Nephron progenitor cell (in vitro differentiated cells): ENCODE data around the gene FADS1.

Source experiments
- DNase-seq: peaks from one replicate; pipeline ENCODE4 v3.0.0; 2021
- H3K27ac Mint-ChIP-seq: 2 replicates; pipeline ENCODE4 v1.8.0; 2021; ENCODE audit warnings: mild to moderate bottlenecking, moderate library complexity, mixed read lengths
- H3K27me3 Mint-ChIP-seq: 2 replicates; pipeline ENCODE4 v1.8.0; 2021; ENCODE audit warnings: mild to moderate bottlenecking, low read depth, mixed read lengths; ENCODE audit not compliant: poor library complexity
- H3K36me3 Mint-ChIP-seq: 2 replicates; pipeline ENCODE4 v1.8.0; 2021; ENCODE audit warnings: low read depth, mixed read lengths
- H3K4me1 Mint-ChIP-seq: 2 replicates; pipeline ENCODE4 v1.8.0; 2021; ENCODE audit warnings: mixed read lengths
- H3K4me3 Mint-ChIP-seq: 2 replicates; pipeline ENCODE4 v1.8.0; 2021; ENCODE audit warnings: mild to moderate bottlenecking, moderate library complexity, mixed read lengths
- H3K9me3 Mint-ChIP-seq: 2 replicates; pipeline ENCODE4 v1.8.0; 2021; ENCODE audit warnings: mild to moderate bottlenecking, moderate library complexity, mixed read lengths
- TF ChIP-seq, protein P1 (sequence below): fragments of 200-600 bp; sonication (generic); IDR thresholded peaks from 2 replicates; pipeline ENCODE4 v1.5.0; 2021; ENCODE audit warnings: antibody characterized with exemption

FADS1 gene

GRCh38 chr11:61861634-61862033, 44.8 kb upstream of the FADS1 start:
- H3K36me3 Mint-ChIP-seq, result peaks cover 57% of the 10 kb centered on the region
- TF ChIP-seq, protein P1, sequence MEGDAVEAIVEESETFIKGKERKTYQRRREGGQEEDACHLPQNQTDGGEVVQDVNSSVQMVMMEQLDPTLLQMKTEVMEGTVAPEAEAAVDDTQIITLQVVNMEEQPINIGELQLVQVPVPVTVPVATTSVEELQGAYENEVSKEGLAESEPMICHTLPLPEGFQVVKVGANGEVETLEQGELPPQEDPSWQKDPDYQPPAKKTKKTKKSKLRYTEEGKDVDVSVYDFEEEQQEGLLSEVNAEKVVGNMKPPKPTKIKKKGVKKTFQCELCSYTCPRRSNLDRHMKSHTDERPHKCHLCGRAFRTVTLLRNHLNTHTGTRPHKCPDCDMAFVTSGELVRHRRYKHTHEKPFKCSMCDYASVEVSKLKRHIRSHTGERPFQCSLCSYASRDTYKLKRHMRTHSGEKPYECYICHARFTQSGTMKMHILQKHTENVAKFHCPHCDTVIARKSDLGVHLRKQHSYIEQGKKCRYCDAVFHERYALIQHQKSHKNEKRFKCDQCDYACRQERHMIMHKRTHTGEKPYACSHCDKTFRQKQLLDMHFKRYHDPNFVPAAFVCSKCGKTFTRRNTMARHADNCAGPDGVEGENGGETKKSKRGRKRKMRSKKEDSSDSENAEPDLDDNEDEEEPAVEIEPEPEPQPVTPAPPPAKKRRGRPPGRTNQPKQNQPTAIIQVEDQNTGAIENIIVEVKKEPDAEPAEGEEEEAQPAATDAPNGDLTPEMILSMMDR, result no peak
- H3K4me1 Mint-ChIP-seq, result peaks cover 4% of the 10 kb centered on the region
- peak overlapping the region; percentile 36 for H3K27ac Mint-ChIP-seq
- H3K9me3 Mint-ChIP-seq, result no peaks in the 10 kb centered on the region
- no peak overlapping the region for H3K4me3 Mint-ChIP-seq
- no peak for DNase-seq
- no peaks in the 10 kb centered on the region for H3K27me3 Mint-ChIP-seq

DNA sequence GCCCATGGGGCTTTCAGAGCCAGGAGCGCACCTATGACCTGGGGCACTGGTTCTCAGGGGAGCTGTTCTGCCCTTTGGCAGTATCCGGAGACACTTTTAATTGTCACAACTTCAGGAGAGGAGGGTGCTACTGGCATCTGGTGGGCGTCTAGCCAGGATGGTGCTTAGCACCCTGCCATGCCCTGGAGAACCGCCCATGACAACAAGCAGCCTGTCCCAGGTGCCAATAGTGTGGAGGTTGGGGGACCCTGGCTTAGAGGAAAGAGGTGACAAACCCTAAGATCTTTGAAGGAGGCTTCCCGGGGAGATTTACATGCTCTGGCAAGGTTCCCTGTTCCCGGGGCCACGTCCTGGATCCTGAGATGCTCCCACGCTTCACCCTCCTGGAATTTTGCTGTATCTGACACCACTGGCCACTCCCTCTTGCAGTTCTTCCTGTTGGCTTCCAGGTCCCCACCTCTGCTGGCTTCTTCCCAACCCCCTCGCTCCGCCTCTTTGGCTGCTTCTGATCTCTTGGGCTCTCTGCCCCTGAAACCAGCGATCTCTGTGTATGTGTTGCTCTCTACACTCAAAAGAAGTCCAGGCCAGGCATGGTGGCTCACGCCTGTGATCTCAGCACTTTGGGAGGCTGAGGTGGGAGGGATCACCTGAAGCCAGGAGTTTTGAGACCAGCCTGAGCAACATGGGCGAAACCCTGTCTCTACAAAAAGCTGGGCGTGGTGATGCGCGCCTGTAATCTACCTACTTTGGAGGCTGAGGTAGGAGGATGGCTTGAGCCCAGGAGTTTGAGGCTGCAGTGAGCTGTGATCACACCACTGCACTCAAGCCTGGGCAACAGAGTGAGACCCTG, 43.5 kb upstream of the FADS1 start:
- Mint-ChIP-seq H3K4me1 (no peaks in the 10 kb centered on the region), H3K9me3 (no peaks in the 10 kb centered on the region), H3K36me3 (peaks cover 55% of the 10 kb centered on the region), H3K27ac (peak overlapping the region; percentile 32), H3K4me3 (no peak overlapping the region), H3K27me3 (no peaks in the 10 kb centered on the region)
- TF ChIP-seq, protein P1, result no peak
- DNase-seq, result no peak

DNA sequence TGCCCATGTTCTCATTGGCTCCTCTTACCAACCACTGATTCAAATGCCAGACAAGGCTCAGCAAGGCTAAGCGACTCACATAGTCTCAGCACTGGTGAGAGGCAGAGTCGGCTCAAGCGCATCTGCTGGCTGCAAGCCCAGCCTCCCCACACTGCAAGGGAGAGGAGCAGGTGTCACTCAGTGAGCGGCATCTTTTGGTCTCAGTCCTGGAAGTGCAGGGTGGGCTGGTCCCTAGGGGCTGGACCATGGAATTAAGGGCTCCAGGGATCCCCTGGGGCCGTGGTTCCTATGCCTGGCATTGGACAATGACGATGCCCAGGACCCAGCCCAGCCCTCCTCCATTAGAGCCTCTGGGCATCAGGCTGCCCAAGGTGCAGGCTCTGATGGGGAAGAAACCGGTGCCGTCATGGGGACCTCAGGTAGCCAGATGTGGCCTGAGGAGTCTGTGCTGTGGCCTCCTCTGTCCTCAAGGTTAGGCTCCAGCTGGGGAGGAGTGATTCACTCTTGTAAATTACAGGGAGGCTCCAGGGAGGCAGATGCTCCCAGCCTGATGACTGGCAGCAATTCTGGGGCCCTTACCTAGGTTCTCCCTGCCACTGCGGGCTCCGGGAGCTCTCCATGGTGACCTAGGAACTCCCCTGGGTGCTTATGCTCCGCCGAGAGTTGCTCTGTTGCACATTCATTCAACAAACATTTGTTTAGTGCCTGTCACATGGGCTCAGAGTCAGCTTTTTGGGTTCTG, 39.3 kb upstream of the FADS1 start:
- Mint-ChIP-seq H3K4me3 (no peak overlapping the region), H3K27me3 (no peaks in the 10 kb centered on the region), H3K27ac (no peak overlapping the region), H3K4me1 (no peaks in the 10 kb centered on the region), H3K36me3 (peaks cover 51% of the 10 kb centered on the region), H3K9me3 (no peaks in the 10 kb centered on the region)
- TF ChIP-seq, protein P1, result no peak
- DNase-seq, result no peak

- Mint-ChIP-seq H3K9me3 (no peaks in the 10 kb centered on the region), H3K4me1 (no peaks in the 10 kb centered on the region), H3K4me3 (no peak overlapping the region), H3K27ac (no peak overlapping the region), H3K27me3 (no peaks in the 10 kb centered on the region), H3K36me3 (peaks cover 51% of the 10 kb centered on the region)
- DNase-seq, result no peak
- TF ChIP-seq, protein P1, result no peak
Observed at GRCh38 chr11:61854966-61855714, 38.3 kb upstream of the FADS1 start.

DNA sequence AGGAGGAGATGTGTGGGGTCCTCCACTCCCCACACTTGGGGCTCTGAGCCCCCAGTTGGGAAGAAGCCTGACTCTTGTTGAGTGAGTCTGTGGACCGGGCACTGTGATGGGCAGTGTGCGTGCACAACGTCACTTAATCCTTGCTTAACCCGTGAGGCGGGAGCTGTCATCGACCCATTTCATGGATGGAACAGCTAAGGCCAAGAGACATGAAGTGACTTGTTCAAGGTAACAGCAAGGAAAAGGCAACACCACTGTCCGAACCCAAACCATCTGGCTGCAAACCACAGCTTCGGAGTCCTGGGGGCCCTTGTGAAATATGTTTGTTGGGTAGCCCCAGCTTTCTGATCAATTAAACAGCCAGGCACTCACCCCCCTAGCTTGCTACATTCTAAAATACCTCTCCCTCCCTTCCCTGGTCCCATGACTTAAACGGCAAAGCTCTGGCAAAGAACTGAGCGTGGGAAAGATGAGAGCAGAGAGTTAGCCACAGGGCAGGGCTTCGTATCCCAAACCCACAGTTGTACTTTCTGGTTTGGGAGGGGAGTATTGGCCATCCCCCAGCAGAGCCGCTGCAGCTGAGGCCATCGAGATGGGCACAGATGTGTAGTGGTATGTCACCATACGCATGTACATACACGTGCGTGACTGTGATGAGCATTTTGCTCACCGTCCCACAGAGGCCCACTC, 37.5 kb upstream of the FADS1 start:
- TF ChIP-seq, protein P1, result no peak
- Mint-ChIP-seq H3K27me3 (no peaks in the 10 kb centered on the region), H3K4me3 (no peak overlapping the region), H3K4me1 (no peaks in the 10 kb centered on the region), H3K27ac (peak overlapping the region; percentile 39), H3K9me3 (no peaks in the 10 kb centered on the region), H3K36me3 (peaks cover 51% of the 10 kb centered on the region)
- no peak for DNase-seq
